H1 (cell line): ENCODE measurements around the gene CELSR1. TPM values are rescaled to one million over a fixed set of nuclear protein-coding genes. Genes with fewer than 3 reads are reported as not detected.

Source experiments
- EP300 ChIP-seq, 2 experiments: IDR thresholded peaks; 1 replicate in 1 of 2; 2 replicates in 1 of 2; pipeline ENCODE4 v1.6.1; 2011 to 2012; ENCODE audit warnings: low read depth in 2 of 2, low read length in 2 of 2, mild to moderate bottlenecking in 2 of 2, borderline replicate concordance in 1 of 2, inconsistent platforms in 1 of 2, moderate library complexity in 1 of 2
- KDM1A ChIP-seq: fragments of 200-600, 300-600 bp; sonication (generic); IDR thresholded peaks from 2 replicates; pipeline ENCODE4 v1.7.1; 2016; ENCODE audit warnings: mild to moderate bottlenecking, low read length, borderline replicate concordance
- polyA plus RNA-seq, 7 experiments: library from polyadenylated mRNA; depleted of rRNA in 3 of 7; stranded (reverse) in 5 of 7; unstranded in 2 of 7; fragments of >200 nt in 5 of 7; fragments of 200-250 nt in 2 of 7; gene quantifications; 1 replicate in 5 of 7; 2 replicates in 1 of 7; 4 replicates in 1 of 7; pipeline versions ENCODE4 v1.2.1 to v1.2.3, GENCODE V29; 2011 to 2013; ENCODE audit warnings: missing spikeins in 2 of 7, mixed read lengths in 2 of 7
- total RNA-seq: library from RNA; stranded (reverse); fragmentation: NEBNext Ultra II Directional; extraction: Animal tissue kit (Norgen Biotek cat#: 25700); gene quantifications from 2 replicates; pipeline ENCODE4 v1.2.1, GENCODE V29; 2021

CELSR1 gene
- total and polyA plus RNA-seq, 2 of the 8 experiments (the other 6 are each of a cell fraction or from before 2014, with no cell fraction given), result 9.0 to 12.4 TPM

- peak; percentile 19; the same call in 1 of the 2 replicates for TF ChIP-seq KDM1A
- TF ChIP-seq EP300 (IDR thresholded peaks at IDR 0.05; ENCODE audit: borderline replicate concordance in 1 of 2, low read depth in 2 of 2, low read length in 2 of 2), result no peak
Observed at GRCh38 chr22:46379066-46379930, 158.1 kb downstream of the CELSR1 start (continued).
